NCI-H1048 (cell line): Measurements from ENCODE around the gene RAB6A.
"Not testable (repeated sequence)": the region's sequence is repeated elsewhere in the genome, so short reads cannot be mapped to it uniquely, and the experiment has no call there.

Source experiments
- DNase-seq: peaks from one replicate; lab custom pipeline; 2025; lab: John Stamatoyannopoulos, UW

RAB6A gene

DNA sequence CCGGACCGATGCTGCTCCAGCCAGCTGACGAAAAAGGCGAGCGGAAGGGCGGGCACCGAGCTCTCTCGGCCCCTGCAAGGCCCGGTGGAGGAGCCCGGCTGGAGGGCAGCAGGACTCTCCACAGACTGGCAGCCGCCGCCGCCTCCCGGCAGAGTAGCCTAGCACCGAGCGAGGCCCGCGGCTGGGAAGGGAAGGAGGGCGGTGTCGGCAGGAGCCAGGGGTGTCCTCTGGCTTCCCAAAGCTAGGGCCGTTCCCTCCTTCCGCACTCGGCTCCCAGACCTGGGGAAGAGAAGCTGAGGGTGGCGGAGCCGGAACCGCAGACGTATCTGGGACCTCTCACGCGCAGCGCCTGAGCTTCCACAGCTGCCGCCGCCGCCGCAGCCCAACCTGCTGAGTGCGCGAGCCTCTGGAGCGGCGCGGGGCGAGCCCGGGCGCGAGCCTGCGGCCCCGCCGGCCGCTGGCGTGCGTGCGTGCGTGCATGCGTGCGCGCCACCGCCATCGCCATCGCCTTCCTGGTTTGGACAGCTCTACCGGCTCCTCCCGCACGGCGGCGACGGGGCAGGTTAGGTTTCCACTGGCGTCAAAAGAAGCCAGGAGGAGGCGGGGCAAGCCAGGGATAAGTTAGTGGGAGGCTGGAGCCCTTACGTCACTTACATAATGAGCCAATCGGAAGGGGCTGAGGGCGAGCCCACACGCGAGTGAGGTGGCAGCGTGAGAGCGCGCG is at the start of gene RAB6A:
Gene RAB6A (minus strand): TSS at position 396 of the 724 bp plus-strand sequence. CDS start 439 bp downstream, outside the sequence.
- peak; percentile 98 for DNase-seq

- no peak for DNase-seq
Measured at GRCh38 chr11:73810637-73811036, 49.8 kb upstream of the RAB6A start.

GRCh38 chr11:73808052-73808451 is 47.2 kb upstream of the RAB6A start:
- DNase-seq: no peak

DNA sequence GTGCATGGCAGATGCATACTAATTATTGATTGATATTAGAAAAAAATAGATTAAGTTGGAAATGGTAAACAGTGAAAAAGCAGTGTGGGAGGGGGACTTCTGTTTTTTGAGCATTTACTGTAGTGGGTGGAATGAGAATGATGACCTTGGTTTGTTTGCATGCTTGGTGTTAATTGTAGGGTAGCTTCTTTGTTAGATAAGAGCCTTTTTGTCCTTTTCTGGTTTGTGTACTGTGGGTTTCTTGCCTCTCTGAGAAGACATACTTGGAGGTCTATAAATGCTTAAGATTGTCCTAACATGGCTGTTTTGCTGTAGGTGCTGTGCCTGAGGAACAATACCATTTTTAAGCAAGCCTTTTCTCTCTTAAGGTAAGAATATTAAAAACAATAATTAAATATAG is 43.8 kb upstream of the RAB6A start:
- no peak for DNase-seq

DNA sequence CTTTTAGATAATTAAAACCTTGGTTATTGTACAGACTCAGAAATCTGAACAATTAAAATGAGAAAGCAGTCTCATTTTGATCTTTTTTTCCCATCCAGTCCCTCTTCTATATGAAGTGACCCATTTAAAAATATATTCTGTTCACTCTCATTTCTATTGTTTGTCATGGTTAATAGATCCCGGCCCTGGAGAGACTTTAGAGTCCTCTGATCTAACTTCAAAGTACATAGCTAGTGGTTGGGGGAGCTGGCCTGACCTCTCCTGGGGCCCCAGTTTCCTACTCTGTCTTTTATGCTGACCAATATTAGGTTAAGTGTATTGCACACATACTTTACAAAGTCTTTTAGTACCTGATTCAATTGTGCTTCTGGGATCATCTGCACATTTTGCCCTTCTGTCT is 40.3 kb upstream of the RAB6A start:
- no peak for DNase-seq

DNA sequence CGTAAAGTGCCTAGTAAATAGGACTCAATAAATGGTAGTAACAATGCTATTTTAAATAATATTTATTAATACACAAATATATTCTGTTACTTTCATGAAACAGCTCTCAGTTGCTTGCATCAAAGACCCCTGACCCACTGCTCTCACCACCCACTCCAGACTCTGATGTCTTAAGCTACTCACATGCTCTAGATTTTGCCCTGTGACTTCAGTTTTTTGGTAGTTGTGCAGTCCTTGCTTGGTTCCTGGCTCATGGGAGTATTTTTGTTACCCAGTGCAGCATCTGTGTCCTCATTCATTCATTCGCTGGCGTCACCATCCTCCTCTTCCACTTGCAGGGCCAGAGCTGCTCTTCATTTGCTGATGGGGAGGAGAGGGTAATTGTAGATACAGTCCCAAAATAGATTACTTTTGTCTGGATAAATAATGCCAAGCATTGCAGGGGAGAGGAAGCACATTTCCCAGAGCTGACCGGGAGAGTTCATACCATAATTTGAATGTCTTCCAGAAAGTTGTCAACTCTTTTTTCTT is 39.5 kb upstream of the RAB6A start:
- no peak for DNase-seq

GRCh38 chr11:73797457-73797856 is 36.6 kb upstream of the RAB6A start:
- no peak for DNase-seq

DNA sequence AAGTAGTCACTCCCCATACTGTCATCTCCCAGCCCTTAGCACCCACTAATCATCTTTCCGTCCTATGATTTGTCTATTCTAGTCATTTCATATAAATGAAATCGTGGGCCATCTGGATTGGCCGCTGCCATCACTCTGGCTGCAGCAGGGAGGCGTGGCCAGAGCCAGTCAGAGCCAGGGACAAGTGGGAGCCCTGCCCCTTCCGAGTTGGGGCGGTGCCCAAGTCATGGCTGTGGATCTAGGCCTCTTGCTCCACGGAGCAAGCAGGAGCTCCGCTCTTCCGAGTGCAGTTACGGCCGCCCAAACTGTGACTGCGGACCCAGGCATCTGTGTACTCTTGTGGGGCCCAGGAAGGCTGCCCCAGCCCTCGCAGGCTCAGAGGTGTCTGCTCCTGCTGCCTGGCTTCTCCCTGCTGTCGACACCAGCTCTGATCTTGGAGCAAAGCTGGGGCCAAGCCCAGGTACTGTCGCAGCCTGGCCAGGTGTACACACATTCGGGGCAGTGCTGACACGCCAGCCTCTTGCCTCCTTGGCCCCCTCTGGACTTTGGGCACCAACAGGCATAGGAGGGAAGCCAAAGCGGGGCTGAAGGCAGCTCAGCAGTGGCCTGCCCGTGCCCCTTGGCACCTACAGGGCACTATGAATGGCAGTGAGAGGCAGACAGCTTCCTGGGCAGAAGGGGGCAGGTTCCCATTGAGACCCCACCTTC is 35.2 kb upstream of the RAB6A start:
- DNase-seq: no peak

- DNase-seq: no peak
Measured at GRCh38 chr11:73792584-73792983, 31.7 kb upstream of the RAB6A start.

GRCh38 chr11:73789279-73789670 is 28.4 kb upstream of the RAB6A start:
- no peak for DNase-seq

DNA sequence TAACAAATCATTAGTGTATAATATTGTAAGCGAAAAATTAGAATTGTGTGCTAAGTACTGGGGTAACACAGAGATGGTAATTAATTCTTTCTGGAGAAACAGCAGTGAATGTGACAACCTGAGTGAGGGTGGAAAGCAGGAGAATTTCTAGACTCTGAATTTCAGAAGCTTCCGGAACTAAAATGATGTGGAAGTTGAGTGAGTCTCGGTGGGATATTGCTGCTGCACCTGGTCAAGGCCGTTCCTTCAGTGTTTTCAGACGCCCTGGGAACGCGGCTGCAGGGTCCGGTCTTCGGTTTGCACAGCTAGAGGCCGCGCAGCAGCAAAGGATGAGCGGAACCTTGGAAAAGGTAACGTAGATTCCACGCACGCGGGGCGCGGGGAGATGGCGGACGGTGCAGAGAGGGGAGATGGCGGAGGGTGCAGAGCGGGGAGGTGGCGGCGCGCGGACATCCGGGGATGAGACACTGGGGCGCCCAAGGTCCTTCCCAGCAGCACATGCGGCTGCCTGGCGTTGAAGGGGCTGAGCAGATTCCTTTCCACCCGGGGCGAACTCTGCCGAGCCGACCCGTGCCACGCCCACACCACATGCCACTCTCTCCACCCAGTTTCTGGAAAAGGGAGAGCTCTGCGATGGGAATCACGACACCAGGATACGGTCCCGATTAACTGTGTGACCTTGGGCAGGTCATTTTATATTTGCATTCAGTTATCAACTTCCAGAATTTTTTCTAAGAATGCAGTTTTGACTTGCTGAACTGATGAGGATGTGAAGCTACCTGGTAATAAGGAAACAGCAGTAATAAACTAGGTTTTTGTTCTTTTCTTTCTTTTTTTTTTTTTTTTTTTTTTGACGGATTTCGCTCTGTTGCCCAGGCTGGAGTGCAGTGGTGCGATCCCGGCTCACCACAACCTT is 27.0 kb upstream of the RAB6A start, which contains the start of gene MRPL48:
Gene MRPL48 (plus strand): TSS at position 232 of the 916 bp plus-strand sequence. CDS start 98 bp downstream, at position 330.
- peak; percentile 88 for DNase-seq

DNA sequence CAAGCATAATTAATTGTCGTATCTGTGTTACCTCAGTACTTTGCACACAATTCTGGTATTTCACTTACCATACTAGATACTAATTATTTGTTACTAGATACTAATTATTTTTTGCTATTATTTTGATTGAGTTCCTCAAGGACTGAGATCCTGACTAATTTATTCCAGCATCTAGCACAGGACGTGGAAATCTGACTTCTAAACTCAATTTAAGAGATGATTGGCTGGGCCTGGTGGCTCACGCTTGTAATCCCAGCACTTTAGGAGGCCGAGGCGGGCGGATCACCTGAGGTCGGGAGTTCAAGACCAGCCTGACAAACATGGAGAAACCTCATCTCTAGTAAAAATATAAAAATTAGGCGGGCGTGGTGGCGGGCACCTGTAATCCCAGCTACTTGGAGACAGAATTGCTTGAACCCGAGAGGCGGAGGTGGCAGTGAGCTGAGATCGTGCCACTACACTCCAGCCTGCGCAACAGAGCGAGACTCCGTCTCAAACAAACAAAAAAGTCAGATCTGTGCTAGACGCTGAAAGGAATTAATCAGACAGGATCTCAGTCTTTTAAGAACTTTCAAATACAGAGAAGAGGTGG is 26.3 kb upstream of the RAB6A start:
- DNase-seq: no peak

DNA sequence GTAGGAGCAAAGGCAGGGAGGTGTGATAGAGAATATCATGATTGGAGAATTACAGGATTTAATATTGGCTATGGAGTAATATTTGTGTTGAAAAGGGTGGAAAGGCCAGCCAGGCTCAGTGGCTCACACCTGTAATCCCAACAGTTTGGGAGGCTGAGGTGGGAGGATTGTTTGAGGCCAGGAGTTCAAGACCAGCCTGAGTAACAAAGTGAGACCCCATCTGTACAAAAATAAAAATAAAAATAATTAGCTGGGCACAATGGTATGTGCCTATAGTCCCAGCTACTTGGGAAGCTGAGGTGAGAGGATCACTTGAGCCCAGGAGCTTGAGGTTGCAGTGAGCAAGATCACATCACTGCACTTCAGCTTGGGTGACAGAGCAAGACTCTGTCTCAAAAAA is 24.6 kb upstream of the RAB6A start:
- not testable (repeated sequence) for DNase-seq

DNA sequence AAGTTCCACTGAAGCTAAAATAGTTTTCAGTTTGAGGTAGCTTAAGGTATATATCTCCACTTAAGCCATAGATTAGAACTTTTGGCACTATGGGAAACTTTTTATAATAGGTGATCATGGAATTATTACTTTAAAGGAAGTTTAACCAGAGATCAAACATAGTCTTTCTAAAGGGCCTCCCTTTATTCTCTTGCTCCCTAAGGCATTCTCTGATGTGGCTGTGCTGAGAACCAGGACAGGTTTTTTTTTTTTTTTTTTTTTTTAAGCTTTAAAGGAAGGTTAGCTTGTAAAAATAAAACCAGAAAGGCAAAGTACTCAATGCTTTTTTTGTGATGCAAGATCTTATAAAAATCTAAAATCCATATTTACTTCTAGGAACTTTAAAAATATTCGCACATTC is 23.9 kb upstream of the RAB6A start:
- no peak for DNase-seq

- no peak for DNase-seq
Measured at GRCh38 chr11:73784080-73784634, 23.3 kb upstream of the RAB6A start.

DNA sequence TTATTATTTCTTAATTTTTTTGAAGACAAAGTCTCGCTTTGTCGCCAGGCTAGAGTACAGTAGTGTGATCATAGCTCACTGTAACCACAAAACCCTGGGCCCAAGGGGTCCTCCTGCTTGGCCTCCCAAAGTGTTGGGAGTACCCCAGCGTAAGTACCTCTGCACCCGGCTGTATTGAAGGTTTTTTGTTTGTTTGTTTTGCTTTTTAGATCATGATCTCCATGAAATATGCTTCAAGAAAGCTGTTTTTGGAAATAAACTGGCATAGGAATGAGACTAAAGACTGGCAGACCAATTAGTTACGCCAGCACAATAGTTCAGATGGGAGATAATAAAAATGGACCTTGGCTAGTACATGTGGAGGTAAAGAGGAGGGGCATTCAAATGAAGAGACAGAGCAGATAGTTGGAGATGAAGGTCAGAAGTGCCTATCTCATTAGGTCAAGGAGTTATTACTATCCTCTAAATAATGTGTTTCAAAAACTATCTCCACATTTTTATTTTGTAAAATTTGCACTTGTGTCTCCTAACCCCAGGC is 22.7 kb upstream of the RAB6A start:
- DNase-seq: no peak

DNA sequence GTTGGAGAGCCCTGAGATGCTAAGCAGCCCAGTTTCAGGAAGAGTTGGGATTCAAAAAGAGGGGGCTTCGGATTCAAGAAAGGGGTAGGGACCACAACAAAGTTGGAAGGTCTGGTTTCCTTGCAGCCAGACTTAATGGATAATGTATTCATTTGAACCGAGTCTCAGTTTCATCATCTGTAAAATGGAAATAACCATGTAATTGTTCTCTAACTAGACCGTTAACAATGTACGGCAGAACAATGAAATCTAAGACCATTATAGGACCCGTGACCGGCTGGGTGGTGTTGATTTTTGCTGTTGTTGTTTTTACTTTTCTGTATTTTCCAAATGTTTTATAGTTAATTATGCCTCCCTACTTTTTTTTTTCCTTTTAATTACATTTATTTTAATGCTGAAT is 20.4 kb upstream of the RAB6A start:
- no peak for DNase-seq

GRCh38 chr11:73779084-73779902 is 18.4 kb upstream of the RAB6A start:
- peak; percentile 86 for DNase-seq

- DNase-seq: not testable (repeated sequence)
Measured at GRCh38 chr11:73770811-73771210, 9.9 kb upstream of the RAB6A start.

GRCh38 chr11:73766763-73767162 is 5.9 kb upstream of the RAB6A start:
- DNase-seq: no peak
